ENCODE data around the gene CLPX. TPM values are rescaled to one million over a fixed set of nuclear protein-coding genes. Genes with fewer than 3 reads are reported as not detected.

The CLPX gene
- total RNA-seq, 1 experiment from 2014 or later = 44.9 TPM

DNA sequence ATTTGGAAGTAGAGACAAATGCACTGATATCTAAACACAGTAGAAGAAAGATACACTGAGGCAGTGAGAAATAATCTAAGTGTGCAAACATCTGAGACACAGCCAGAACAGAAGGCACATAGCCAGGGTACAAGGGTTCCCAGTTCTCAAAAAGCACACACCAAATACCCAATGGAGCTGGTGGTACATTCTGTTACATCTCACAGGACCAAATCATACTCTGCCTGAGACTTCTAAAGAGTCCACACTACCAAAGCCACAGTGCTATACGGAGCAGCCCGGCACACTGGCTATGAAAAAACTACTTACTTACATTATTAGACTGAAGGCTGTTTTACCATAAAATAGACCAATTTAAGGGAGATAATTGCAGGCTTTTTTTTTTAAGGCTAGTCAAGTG lies 19.3 kb downstream of the CLPX start:
- no peak for DNase-seq
- H3K4me3 Mint-ChIP-seq (ENCODE audit: low read depth, unreplicated experiment) = no peak overlapping the region
- H3K4me1 Mint-ChIP-seq (ENCODE audit: low read depth, unreplicated experiment) = no peaks in the 10 kb centered on the region
- no peak for TF ChIP-seq CTCF (IDR thresholded peaks at IDR 0.05; ENCODE audit: unreplicated experiment)
- CTCF ChIA-PET = interaction anchor here (0.5 kb wide), 1 partner anchor 222 kb away, joined by 4 read pairs; no protein-coding TSS in a partner anchor
- intact Hi-C loops (cut with micrococcal nuclease; ENCODE audit: unreplicated experiment) = no loop called here
- H3K9me3 Mint-ChIP-seq (ENCODE audit: low read depth, unreplicated experiment) = no peaks in the 10 kb centered on the region
- no TSS peak for BruUV-seq (replicated peaks)
- H3K27me3 Mint-ChIP-seq (ENCODE audit: unreplicated experiment) = no peaks in the 10 kb centered on the region
- peaks cover 17% of the 10 kb centered on the region for H3K36me3 Mint-ChIP-seq (ENCODE audit: insufficient read depth, unreplicated experiment)
- H3K27ac Mint-ChIP-seq (ENCODE audit: unreplicated experiment) = no peak overlapping the region

DNA sequence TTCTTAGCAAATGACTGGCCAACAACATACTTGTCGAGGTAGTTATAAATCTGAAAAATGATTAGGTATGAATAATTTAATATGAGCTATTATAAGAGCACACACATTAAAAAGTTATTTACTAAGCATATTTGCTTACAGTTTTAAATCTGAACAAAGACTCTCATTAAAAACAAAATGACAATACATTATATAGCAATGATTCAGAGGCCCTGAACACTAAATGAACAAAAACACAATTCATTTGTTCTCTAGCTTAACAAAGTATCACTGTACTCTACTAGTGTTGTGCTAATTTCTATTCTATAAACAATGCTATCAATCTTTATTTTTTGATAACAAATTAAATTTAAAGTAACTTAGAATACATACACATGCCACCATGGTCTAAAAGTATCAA lies 21.0 kb downstream of the CLPX start:
- DNase-seq = no peak
- CTCF ChIA-PET = no interaction called here
- Mint-ChIP-seq H3K9me3 (ENCODE audit: low read depth, unreplicated experiment) (no peaks in the 10 kb centered on the region), H3K27ac (ENCODE audit: unreplicated experiment) (no peak overlapping the region), H3K27me3 (ENCODE audit: unreplicated experiment) (no peaks in the 10 kb centered on the region), H3K36me3 (ENCODE audit: insufficient read depth, unreplicated experiment) (peaks cover 17% of the 10 kb centered on the region), H3K4me3 (ENCODE audit: low read depth, unreplicated experiment) (no peak overlapping the region), H3K4me1 (ENCODE audit: low read depth, unreplicated experiment) (no peaks in the 10 kb centered on the region)
- intact Hi-C loops (cut with micrococcal nuclease; ENCODE audit: unreplicated experiment) = no loop called here
- no peak for TF ChIP-seq CTCF (IDR thresholded peaks at IDR 0.05; ENCODE audit: unreplicated experiment)
- no TSS peak for BruUV-seq (replicated peaks)

DNA sequence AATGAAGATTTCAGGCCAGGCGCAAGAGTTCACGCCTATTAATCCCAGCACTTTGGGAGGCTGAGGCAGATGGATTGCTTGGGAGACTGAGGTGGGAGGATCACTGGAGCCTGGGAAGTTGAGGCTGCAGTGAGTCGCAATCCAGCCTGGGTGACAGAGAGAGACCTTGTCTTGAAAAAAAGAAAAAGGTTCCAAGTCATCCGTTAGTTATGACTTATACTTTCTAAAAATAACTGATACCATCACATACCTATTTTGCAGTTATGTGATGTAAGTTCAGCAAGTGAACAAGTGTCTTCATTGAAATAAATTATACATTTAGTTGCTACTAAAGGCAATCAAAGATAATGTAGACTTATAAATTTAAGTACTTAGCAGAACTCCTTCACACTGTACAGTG lies 22.1 kb downstream of the CLPX start:
- Mint-ChIP-seq H3K9me3 (ENCODE audit: low read depth, unreplicated experiment) (no peaks in the 10 kb centered on the region), H3K36me3 (ENCODE audit: insufficient read depth, unreplicated experiment) (peaks cover 17% of the 10 kb centered on the region), H3K27me3 (ENCODE audit: unreplicated experiment) (no peaks in the 10 kb centered on the region), H3K4me3 (ENCODE audit: low read depth, unreplicated experiment) (no peak overlapping the region), H3K27ac (ENCODE audit: unreplicated experiment) (no peak overlapping the region), H3K4me1 (ENCODE audit: low read depth, unreplicated experiment) (no peaks in the 10 kb centered on the region)
- no TSS peak for BruUV-seq (replicated peaks)
- intact Hi-C loops (cut with micrococcal nuclease; ENCODE audit: unreplicated experiment) = no loop called here
- no peak for DNase-seq
- CTCF ChIA-PET = no interaction called here
- TF ChIP-seq CTCF (IDR thresholded peaks at IDR 0.05; ENCODE audit: unreplicated experiment) = no peak

DNA sequence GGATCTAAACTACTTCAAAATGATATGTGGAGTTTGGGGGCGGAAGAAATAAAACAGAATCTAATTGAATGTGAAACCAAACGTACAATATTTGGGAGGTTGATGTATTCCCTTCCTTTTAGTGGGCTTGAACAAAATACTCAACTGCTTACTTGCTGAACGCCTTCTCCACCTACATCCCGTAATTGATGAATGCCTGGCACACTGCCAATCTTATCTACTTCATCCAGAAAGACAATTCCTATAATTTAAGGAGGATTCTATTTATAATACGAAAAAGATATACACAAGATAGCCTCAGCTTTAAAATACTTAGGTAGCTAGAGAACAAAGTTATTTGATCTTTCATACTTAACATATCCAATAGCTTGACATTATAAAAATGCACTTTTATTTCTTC lies 28.4 kb downstream of the CLPX start:
- CTCF ChIA-PET = no interaction called here
- Mint-ChIP-seq H3K36me3 (ENCODE audit: insufficient read depth, unreplicated experiment) (peaks cover 28% of the 10 kb centered on the region), H3K27ac (ENCODE audit: unreplicated experiment) (no peak overlapping the region), H3K4me3 (ENCODE audit: low read depth, unreplicated experiment) (no peak overlapping the region), H3K27me3 (ENCODE audit: unreplicated experiment) (no peaks in the 10 kb centered on the region), H3K9me3 (ENCODE audit: low read depth, unreplicated experiment) (no peaks in the 10 kb centered on the region), H3K4me1 (ENCODE audit: low read depth, unreplicated experiment) (no peaks in the 10 kb centered on the region)
- no TSS peak for BruUV-seq (replicated peaks)
- intact Hi-C loops (cut with micrococcal nuclease; ENCODE audit: unreplicated experiment) = no loop called here
- no peak for TF ChIP-seq CTCF (IDR thresholded peaks at IDR 0.05; ENCODE audit: unreplicated experiment)
- no peak for DNase-seq
